Activated T-cell treated with anti-CD3 and anti-CD28 coated beads for 4 hours (primary cell): Measurements from ENCODE around the gene RBMS3.
"Not testable (repeated sequence)": the region's sequence is repeated elsewhere in the genome, so short reads cannot be mapped to it uniquely, and the experiment has no call there.

Experiments
- DNase-seq: peaks from one replicate; pipeline ENCODE4 v3.0.0-alpha.2; 2020

RBMS3 gene

GRCh38 chr3:29280404-29281093, at the start of gene RBMS3:
Gene RBMS3 (plus strand): TSS chr3:29281071.
- no peak for DNase-seq

- DNase-seq: not testable (repeated sequence)
These were observed 47.7 kb upstream of the RBMS3 start for GRCh38 chr3:29233126-29233525.

GRCh38 chr3:29236146-29236840, 44.6 kb upstream of the RBMS3 start:
- no peak for DNase-seq

GRCh38 chr3:29239376-29239775, 41.5 kb upstream of the RBMS3 start:
- no peak for DNase-seq

GRCh38 chr3:29240248-29240647, 40.6 kb upstream of the RBMS3 start:
- no peak for DNase-seq

GRCh38 chr3:29240887-29241286, 40.0 kb upstream of the RBMS3 start:
- DNase-seq: no peak

GRCh38 chr3:29241855-29242254, 39.0 kb upstream of the RBMS3 start:
- no peak for DNase-seq

- DNase-seq: no peak
These were observed 38.6 kb upstream of the RBMS3 start for GRCh38 chr3:29242296-29242695.

GRCh38 chr3:29245441-29245840, 35.4 kb upstream of the RBMS3 start:
- no peak for DNase-seq

- DNase-seq: no peak
These were observed 33.7 kb upstream of the RBMS3 start for GRCh38 chr3:29247088-29247745.

- DNase-seq: no peak
These were observed 31.0 kb upstream of the RBMS3 start for GRCh38 chr3:29249829-29250345.

GRCh38 chr3:29255854-29256696, 24.8 kb upstream of the RBMS3 start:
- no peak for DNase-seq

GRCh38 chr3:29258161-29258560, 22.7 kb upstream of the RBMS3 start:
- DNase-seq: no peak

- DNase-seq: no peak
These were observed 19.8 kb upstream of the RBMS3 start for GRCh38 chr3:29261119-29261518.

- no peak for DNase-seq
These were observed 17.4 kb upstream of the RBMS3 start for GRCh38 chr3:29263476-29263875.

- DNase-seq: no peak
These were observed 15.3 kb upstream of the RBMS3 start for GRCh38 chr3:29265509-29266072.

- no peak for DNase-seq
These were observed 13.6 kb upstream of the RBMS3 start for GRCh38 chr3:29267226-29267625.

- no peak for DNase-seq
These were observed 12.2 kb upstream of the RBMS3 start for GRCh38 chr3:29268651-29269050.

- DNase-seq: no peak
These were observed 10.1 kb upstream of the RBMS3 start for GRCh38 chr3:29270752-29271151.

- DNase-seq: no peak
These were observed 9.4 kb upstream of the RBMS3 start for GRCh38 chr3:29271475-29271874.

GRCh38 chr3:29274667-29275066, 6.2 kb upstream of the RBMS3 start:
- DNase-seq: no peak

GRCh38 chr3:29275309-29275708, 5.6 kb upstream of the RBMS3 start:
- no peak for DNase-seq

- no peak for DNase-seq
These were observed 3.6 kb upstream of the RBMS3 start for GRCh38 chr3:29277249-29277648.
